ENCODE data around the gene INTS2. TPM values are rescaled to one million over a fixed set of nuclear protein-coding genes. Genes with fewer than 3 reads are reported as not detected.
"Not testable (repeated sequence)": the region's sequence is repeated elsewhere in the genome, so short reads cannot be mapped to it uniquely, and the experiment has no call there.

Gene INTS2
- total RNA-seq, 1 donor from 2014 or later = 11.2 TPM

- Mint-ChIP-seq H3K27ac (ENCODE audit: unreplicated experiment) (peak overlapping the region; percentile 79), H3K9me3 (ENCODE audit: unreplicated experiment) (peaks cover 3% of the 10 kb centered on the region), H3K27me3 (ENCODE audit: unreplicated experiment) (no peaks in the 10 kb centered on the region), H3K36me3 (ENCODE audit: unreplicated experiment) (no peaks in the 10 kb centered on the region), H3K4me3 (ENCODE audit: unreplicated experiment) (no peak overlapping the region), H3K4me1 (ENCODE audit: unreplicated experiment) (peaks cover 19% of the 10 kb centered on the region)
- no peak for DNase-seq (ENCODE audit: extremely low spot score, unreplicated experiment)
- TF ChIP-seq CTCF (IDR thresholded peaks at IDR 0.05) = no peak
These were observed 94.1 kb downstream of the INTS2 start for GRCh38 chr17:61833536-61834193.

- Mint-ChIP-seq H3K4me3 (ENCODE audit: unreplicated experiment) (no peak overlapping the region), H3K36me3 (ENCODE audit: unreplicated experiment) (peaks cover 5% of the 10 kb centered on the region), H3K9me3 (ENCODE audit: unreplicated experiment) (peaks cover 10% of the 10 kb centered on the region), H3K27ac (ENCODE audit: unreplicated experiment) (peak overlapping the region; percentile 52), H3K27me3 (ENCODE audit: unreplicated experiment) (no peaks in the 10 kb centered on the region), H3K4me1 (ENCODE audit: unreplicated experiment) (peaks cover 19% of the 10 kb centered on the region)
- no peak for TF ChIP-seq CTCF (IDR thresholded peaks at IDR 0.05)
- no peak for DNase-seq (ENCODE audit: extremely low spot score, unreplicated experiment)
These were observed 95.3 kb downstream of the INTS2 start for GRCh38 chr17:61832463-61832862.

GRCh38 chr17:61831099-61831498, 96.7 kb downstream of the INTS2 start:
- no peak for TF ChIP-seq CTCF (IDR thresholded peaks at IDR 0.05)
- no peak for DNase-seq (ENCODE audit: extremely low spot score, unreplicated experiment)
- Mint-ChIP-seq H3K27ac (ENCODE audit: unreplicated experiment) (no peak overlapping the region), H3K36me3 (ENCODE audit: unreplicated experiment) (peaks cover 7% of the 10 kb centered on the region), H3K4me3 (ENCODE audit: unreplicated experiment) (no peak overlapping the region), H3K27me3 (ENCODE audit: unreplicated experiment) (no peaks in the 10 kb centered on the region), H3K4me1 (ENCODE audit: unreplicated experiment) (peaks cover 17% of the 10 kb centered on the region), H3K9me3 (ENCODE audit: unreplicated experiment) (peaks cover 13% of the 10 kb centered on the region)

GRCh38 chr17:61828694-61829093, 99.1 kb downstream of the INTS2 start:
- Mint-ChIP-seq H3K9me3 (ENCODE audit: unreplicated experiment) (peaks cover 17% of the 10 kb centered on the region), H3K4me3 (ENCODE audit: unreplicated experiment) (no peak overlapping the region), H3K27me3 (ENCODE audit: unreplicated experiment) (no peaks in the 10 kb centered on the region), H3K36me3 (ENCODE audit: unreplicated experiment) (peaks cover 12% of the 10 kb centered on the region), H3K27ac (ENCODE audit: unreplicated experiment) (no peak overlapping the region), H3K4me1 (ENCODE audit: unreplicated experiment) (peaks cover 9% of the 10 kb centered on the region)
- no peak for DNase-seq (ENCODE audit: extremely low spot score, unreplicated experiment)
- TF ChIP-seq CTCF (IDR thresholded peaks at IDR 0.05) = no peak

- Mint-ChIP-seq H3K9me3 (ENCODE audit: unreplicated experiment) (peaks cover 17% of the 10 kb centered on the region), H3K4me3 (ENCODE audit: unreplicated experiment) (no peak overlapping the region), H3K27me3 (ENCODE audit: unreplicated experiment) (no peaks in the 10 kb centered on the region), H3K4me1 (ENCODE audit: unreplicated experiment) (peaks cover 3% of the 10 kb centered on the region), H3K36me3 (ENCODE audit: unreplicated experiment) (peaks cover 12% of the 10 kb centered on the region), H3K27ac (ENCODE audit: unreplicated experiment) (no peak overlapping the region)
- DNase-seq (ENCODE audit: extremely low spot score, unreplicated experiment) = no peak
- no peak for TF ChIP-seq CTCF (IDR thresholded peaks at IDR 0.05)
These were observed 100.0 kb downstream of the INTS2 start for GRCh38 chr17:61827649-61828395.

- not testable (repeated sequence) for H3K4me3 Mint-ChIP-seq (ENCODE audit: unreplicated experiment); H3K27me3 Mint-ChIP-seq (ENCODE audit: unreplicated experiment); H3K4me1 Mint-ChIP-seq (ENCODE audit: unreplicated experiment); H3K27ac Mint-ChIP-seq (ENCODE audit: unreplicated experiment); DNase-seq (ENCODE audit: extremely low spot score, unreplicated experiment)
- peaks cover 17% of the 10 kb centered on the region for H3K9me3 Mint-ChIP-seq (ENCODE audit: unreplicated experiment)
- peaks cover 13% of the 10 kb centered on the region for H3K36me3 Mint-ChIP-seq (ENCODE audit: unreplicated experiment)
These were observed 100.9 kb downstream of the INTS2 start for GRCh38 chr17:61826866-61827265.

- not testable (repeated sequence) for H3K27me3 Mint-ChIP-seq (ENCODE audit: unreplicated experiment); H3K27ac Mint-ChIP-seq (ENCODE audit: unreplicated experiment); H3K4me3 Mint-ChIP-seq (ENCODE audit: unreplicated experiment); DNase-seq (ENCODE audit: extremely low spot score, unreplicated experiment); H3K4me1 Mint-ChIP-seq (ENCODE audit: unreplicated experiment)
- H3K9me3 Mint-ChIP-seq (ENCODE audit: unreplicated experiment) = peaks cover 17% of the 10 kb centered on the region
- H3K36me3 Mint-ChIP-seq (ENCODE audit: unreplicated experiment) = peaks cover 16% of the 10 kb centered on the region
These were observed 101.6 kb downstream of the INTS2 start for GRCh38 chr17:61826198-61826597.
